Uterus (tissue), 2 donors: Measurements from ENCODE around the gene FGB.

Source experiments
- CTCF ChIP-seq, 4 experiments: fragments of 200-600 bp in 2 of 4; fragments of 450-650 bp in 2 of 4; sonication (generic) in 2 of 4; IDR thresholded peaks; one replicate each; pipeline ENCODE4 v1.5.1; 2016 to 2019; ENCODE audit warnings: antibody characterized with exemption in 4 of 4, mild to moderate bottlenecking in 2 of 4, moderate library complexity in 1 of 4
- POLR2A ChIP-seq, 2 donors: fragments of 450-650 bp; IDR thresholded peaks; one replicate each; pipeline ENCODE4 v1.6.1; 2016; ENCODE audit warnings: antibody characterized with exemption in 2 of 2, mild to moderate bottlenecking in 1 of 2, moderate library complexity in 1 of 2

- TF ChIP-seq CTCF (IDR thresholded peaks at IDR 0.05): no peak
- TF ChIP-seq POLR2A (IDR thresholded peaks at IDR 0.05): no peak
Measured at GRCh38 chr4:154588198-154588597, 25.4 kb downstream of the FGB start.
